ENCODE data around the gene CCDC57.

GRCh38 chr17:82186221-82186620 is 26.4 kb downstream of the CCDC57 start:
- no peak for TF ChIP-seq POLR2AphosphoS5 (IDR thresholded peaks at IDR 0.05; ENCODE audit: low read depth, low read length)
- no peak for TF ChIP-seq RNF2 (IDR thresholded peaks at IDR 0.05; ENCODE audit: borderline replicate concordance, low read depth, low read length, missing control alignments, poor library complexity, severe bottlenecking)
- TF ChIP-seq POLR2A (IDR thresholded peaks at IDR 0.05; ENCODE audit: control extremely low read depth in 1 of 2, low read depth in 2 of 2, low read length in 2 of 2) = no peak
- no peak for TF ChIP-seq EZH2 (IDR thresholded peaks at IDR 0.05; ENCODE audit: low read depth, low read length, severe bottlenecking)
- TF ChIP-seq RFX5 (IDR thresholded peaks at IDR 0.05; ENCODE audit: borderline replicate concordance, low read depth, low read length) = no peak
- no peak for TF ChIP-seq HDAC2 (IDR thresholded peaks at IDR 0.05; ENCODE audit: borderline replicate concordance in 1 of 2, low read depth in 2 of 2, low read length in 2 of 2)
- no peak for TF ChIP-seq EGR1 (IDR thresholded peaks at IDR 0.05; ENCODE audit: borderline replicate concordance, low read depth, low read length)
- TF ChIP-seq CBX5 (IDR thresholded peaks at IDR 0.05; ENCODE audit: low read depth, low read length) = no peak
- TF ChIP-seq CTCF (IDR thresholded peaks at IDR 0.05; ENCODE audit: control extremely low read depth in 1 of 3, insufficient read depth in 1 of 3, low read depth in 1 of 3, low read length in 3 of 3) = no peak
